EL (cell line): ENCODE results near the gene UCP3.
A peak's percentile ranks its signal among the peaks of the same experiment; 100 is the strongest.

Experiments
- DNase-seq: peaks from one replicate; pipeline ENCODE4 v3.0.0-alpha.2; 2016

The UCP3 gene

GRCh38 chr11:73977856-73978519 lies 30.9 kb downstream of the UCP3 start:
- DNase-seq, result no peak

DNA sequence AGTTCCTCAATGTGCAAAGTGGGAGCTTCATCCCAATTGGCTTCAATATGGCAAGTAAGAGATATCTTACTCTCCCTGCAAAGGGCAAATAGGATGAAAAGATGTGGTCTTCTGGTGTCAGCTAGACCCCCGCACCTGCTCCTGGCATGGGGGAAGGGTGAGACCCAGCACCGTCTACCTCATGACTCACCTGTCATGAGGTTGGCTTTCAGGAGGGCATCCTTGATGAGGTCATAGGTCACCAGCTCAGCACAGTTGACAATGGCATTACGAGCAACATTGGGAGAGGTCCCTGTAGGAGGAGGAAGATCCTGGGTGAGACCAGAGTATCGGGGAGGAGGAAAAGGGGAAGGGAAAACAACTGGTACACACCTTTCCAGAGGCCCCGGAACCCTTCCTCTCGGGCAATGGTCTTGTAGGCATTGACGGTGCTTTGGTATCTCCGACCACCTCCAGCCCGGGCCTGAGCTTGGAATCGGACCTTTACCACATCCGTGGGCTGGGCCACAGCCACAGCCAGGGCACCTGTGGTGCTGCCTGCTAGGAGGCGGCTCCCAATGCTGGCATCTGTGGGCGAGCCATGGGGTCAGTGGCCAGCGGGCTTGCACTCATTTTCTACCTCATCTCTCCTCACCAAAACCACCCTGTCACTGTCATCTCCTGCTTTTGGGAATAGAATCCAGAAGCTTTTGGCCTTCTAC lies 32.3 kb downstream of the UCP3 start:
- no peak for DNase-seq

DNA sequence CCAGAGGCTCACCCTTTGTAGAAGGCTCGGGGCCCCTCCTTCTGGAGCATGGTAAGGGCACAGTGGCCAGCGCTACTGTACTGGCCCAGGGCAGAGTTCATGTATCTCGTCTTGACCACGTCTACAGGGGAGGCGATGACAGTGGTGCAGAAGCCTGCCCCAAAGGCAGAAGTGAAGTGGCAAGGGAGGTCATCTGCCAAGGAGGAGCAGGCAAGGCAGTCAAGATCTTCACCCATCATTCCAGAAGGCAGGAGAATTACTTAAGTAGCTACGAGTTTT lies 33.5 kb downstream of the UCP3 start:
- no peak for DNase-seq

- DNase-seq, result no peak
These were observed 34.0 kb downstream of the UCP3 start for GRCh38 chr11:73974604-73975478.

DNA sequence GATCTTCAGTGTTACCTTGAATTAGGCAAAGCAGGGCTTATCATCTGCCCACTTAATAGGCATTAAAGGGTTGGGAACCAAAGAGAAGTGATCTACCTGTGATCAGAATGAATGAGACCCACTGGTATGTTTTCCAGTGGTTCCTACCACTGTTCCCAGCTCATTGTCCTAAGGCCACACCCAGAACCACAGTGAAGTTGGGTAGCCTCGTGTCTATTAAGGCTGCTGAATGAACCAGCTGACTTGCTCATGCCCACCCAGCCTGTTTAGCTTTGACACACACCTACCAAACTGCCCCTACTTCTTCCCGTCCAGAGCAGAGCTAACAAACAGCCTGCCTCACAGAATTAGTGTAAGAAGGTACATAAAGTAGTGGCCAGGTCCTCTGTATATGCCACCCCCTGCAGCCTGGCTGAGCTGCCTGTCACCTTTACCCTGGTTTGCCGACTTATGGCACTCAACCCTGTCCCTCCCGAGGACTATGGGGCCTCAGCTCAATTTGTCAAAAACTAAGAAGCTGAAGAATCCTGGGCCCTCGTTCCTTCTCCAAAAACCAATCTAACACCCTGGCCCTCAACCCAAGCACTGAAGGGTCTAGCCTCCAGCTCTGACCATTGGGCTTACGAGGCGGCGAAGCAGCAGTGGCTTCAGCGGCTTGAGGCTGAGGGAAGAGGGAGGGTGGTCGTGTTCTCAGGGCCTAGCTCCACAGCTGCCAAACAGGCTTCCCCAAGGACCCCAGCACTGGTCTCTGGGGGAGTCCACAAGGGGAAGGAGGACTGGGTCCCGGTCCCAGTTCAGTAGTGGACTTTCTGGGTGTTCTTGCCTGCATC lies 36.0 kb downstream of the UCP3 start:
- no peak for DNase-seq

DNA sequence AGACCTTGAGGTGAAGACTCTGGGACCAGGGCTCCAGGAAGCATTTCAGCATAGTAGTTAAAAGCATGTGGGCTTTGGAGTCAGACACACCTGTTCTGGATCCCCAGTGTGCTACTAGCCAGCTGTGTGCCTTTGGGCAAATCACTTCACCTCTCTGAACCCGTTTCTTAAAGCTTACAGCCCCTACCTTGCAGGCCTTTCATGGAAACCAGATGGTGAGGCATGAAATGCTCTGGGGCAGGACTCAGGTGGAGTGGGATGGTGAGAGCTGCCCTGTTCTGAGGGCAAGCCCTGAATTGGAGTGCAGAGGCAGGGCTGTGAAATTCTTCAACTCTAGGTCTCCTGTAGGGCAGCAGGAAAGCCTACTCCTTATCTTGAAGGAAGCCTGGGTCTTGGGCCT lies 36.7 kb downstream of the UCP3 start:
- no peak for DNase-seq

DNA sequence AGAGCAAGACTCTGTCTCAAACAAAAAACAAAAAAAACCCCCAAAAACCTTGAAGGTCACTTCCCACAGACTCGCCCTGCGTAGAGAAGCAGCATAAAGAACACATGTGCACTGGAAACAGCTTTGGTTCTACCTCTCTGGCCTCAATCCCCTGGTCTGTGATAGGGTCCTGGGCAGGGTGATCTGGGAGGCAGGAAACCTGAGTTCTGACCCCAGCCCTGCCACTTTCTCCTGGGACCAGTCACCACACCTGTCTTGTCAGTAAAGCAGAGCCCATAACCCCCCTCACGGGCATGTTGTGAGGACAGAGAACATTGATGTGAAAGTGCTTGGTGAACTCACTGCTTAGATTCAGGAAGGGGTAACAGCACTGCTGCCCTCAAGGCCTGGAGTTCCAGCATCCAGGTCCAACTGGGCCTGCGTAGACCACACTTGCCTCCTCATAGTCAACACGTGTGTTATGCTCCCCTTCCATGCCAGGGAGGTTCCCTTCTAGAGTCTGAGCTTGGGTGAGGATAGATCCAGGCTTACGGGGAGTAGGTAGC lies 37.6 kb downstream of the UCP3 start:
- no peak for DNase-seq

GRCh38 chr11:73969991-73970800 lies 38.7 kb downstream of the UCP3 start:
- DNase-seq, result no peak

- DNase-seq, result no peak
These were observed 39.8 kb downstream of the UCP3 start for GRCh38 chr11:73969091-73969490.

GRCh38 chr11:73968356-73968966 lies 40.4 kb downstream of the UCP3 start:
- DNase-seq, result no peak

DNA sequence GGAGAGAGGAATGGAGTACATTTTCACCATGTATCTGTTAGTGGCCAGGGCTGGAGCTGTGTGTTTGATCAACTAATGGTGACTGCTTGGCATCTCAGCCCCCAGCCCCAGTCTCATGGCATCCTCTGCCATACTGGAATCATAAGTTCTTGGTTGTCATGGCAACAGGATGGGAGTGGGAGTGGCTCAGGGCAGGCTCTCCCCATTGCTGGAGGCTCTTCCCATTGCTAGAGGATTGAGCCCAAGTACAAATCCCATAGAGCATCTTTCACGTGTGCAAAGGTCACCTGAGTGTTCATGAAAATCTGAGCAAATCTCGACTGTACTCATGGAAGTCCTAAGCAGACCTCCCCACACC lies 43.1 kb downstream of the UCP3 start:
- no peak for DNase-seq

GRCh38 chr11:73965076-73965763 lies 43.7 kb downstream of the UCP3 start:
- DNase-seq, result peak; percentile 33

- no peak for DNase-seq
These were observed 45.0 kb downstream of the UCP3 start for GRCh38 chr11:73963861-73964260.

GRCh38 chr11:73962101-73962705 lies 46.7 kb downstream of the UCP3 start:
- DNase-seq, result no peak

DNA sequence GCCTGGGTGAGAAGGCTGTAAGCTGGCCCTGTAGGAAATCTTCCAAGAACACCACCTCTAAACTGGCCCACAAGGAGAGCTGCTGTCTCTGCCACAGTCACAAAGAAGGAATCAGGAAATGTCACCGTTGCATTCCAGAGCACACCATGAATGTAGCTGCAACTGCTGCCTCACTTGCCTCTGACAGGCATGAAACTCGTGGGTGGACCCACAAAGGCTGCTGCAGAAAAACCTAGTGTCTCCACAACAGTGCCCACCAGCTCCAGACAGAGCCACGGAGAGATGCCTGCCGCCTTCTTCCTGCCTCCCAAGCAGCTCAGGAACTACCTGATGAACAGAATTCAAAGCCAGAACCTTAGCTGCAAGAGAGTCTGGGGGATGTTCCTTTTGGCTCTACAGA lies 47.6 kb downstream of the UCP3 start:
- peak; percentile 56 for DNase-seq

DNA sequence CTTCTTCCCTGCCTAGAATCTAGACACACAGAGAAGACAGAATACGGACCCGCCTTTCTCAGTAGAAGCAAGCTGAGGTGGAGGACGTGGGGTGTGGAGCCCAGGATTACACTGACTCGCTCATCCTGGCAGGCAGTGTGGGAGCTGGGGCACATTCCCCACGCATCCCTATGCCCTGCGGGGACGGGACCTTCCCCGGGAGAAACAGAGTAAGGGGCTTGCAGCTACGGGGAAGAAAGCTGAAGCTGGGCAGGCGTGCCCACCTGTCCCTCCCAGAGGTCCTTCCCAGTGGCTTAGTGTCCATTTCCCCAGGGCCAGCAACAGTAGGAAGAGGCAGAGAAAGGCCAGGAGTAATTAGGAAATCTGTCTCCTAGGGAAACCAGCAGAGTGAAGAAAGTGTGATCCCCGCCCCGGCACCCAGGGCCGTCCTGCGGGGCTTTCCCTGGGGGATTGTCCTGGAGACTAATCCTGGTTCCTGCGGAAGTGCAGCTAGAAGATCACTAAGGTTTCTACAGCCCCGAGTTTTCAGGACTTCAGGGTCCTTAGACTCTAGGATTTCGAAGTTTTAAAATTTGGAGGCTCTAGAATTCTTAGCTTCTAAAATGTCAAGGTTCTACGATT lies 50.3 kb downstream of the UCP3 start:
- no peak for DNase-seq

GRCh38 chr11:73957654-73958361 lies 51.1 kb downstream of the UCP3 start:
- no peak for DNase-seq

- no peak for DNase-seq
These were observed 51.8 kb downstream of the UCP3 start for GRCh38 chr11:73956876-73957653.

DNA sequence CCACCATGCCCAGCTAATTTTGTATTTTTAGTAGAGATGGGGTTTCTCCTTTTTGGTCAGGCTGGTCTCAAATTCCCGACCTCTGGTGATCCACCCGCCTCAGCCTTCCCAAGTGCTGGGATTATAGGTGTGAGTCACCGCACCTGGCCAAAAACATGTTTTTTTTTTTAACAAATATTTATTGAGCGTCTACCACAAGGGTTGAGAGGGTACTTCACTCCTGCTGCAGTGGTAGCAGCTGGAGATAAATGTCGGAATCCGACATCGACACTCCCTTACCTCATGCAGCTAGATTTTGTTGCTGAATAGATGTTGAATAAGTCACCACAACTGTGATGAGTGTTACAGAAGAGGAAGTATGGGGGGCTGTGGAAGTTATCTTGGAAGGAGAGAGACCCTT lies 57.1 kb downstream of the UCP3 start:
- DNase-seq, result no peak
